GM21737 (cell line): ENCODE results near the gene NFATC2.

Experiments
- ATAC-seq: cut with Tn5 transposase; IDR thresholded peaks from one replicate; pipeline ENCODE4 v1.9.1; 2021; ENCODE audit warnings: mild to moderate bottlenecking, moderate library complexity; ENCODE audit not compliant: unreplicated experiment

The NFATC2 gene

GRCh38 chr20:51456511-51457509 is 85.7 kb downstream of the NFATC2 start:
- ATAC-seq, result no peak

GRCh38 chr20:51454250-51454865 is 88.2 kb downstream of the NFATC2 start:
- no peak for ATAC-seq

DNA sequence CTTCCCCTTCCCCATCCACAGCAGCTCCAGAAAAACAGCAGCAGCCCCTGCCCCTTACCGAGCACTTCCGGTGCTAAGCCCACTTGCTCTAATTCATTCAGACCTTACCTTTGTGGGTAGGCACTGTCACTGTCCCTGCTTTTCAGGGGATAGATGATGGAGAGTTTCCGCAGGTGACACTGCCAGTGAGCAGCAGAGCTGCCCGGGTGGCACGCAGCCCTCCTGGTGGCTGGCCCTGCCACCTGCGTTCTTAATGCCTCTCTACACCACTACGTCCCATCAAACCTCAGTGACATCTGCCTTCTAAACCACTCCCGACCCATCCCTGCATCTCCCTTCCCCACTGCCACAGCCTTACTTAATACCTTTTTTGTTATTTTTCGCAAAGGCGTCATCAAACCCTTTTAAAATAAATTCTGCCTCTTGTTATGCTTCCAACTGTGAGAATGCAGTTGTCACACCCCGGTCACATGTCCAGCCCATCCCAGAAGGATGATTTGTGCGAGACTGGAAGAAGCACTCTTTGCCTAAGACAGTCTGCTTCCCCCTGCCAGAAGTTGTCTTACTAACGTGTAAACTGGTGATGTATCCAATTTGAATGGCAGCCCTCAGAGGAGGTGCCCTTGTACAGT is 89.7 kb downstream of the NFATC2 start:
- ATAC-seq, result no peak

DNA sequence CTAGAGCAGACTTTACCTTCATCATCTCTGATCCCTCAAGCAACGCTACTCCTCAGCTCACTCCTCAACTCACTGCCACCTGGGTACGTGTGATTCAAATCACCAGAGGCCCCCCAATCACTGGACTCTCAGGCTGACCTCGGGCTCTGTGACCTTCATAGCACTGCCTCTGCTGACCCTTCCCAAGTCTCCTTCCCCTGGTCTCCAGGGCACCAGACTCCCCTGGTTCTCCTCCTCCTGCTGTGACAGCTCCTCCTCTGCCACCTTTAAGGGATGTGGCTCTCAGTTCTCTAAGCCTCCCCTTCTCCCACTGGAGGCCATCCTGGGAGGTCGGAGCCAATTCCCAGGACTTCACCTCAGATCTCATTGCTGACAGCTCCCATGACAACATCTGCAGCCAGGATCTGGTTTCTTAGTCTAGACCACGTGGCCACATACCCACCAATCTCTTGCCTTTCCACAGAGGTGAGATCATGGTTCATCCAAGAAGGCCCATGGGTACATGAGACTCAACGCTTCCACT is 90.4 kb downstream of the NFATC2 start:
- ATAC-seq, result no peak

- ATAC-seq, result no peak
Measured at GRCh38 chr20:51451484-51451883, 91.0 kb downstream of the NFATC2 start.

GRCh38 chr20:51450984-51451383 is 91.5 kb downstream of the NFATC2 start:
- no peak for ATAC-seq

- no peak for ATAC-seq
Measured at GRCh38 chr20:51450221-51450712, 92.3 kb downstream of the NFATC2 start.

- no peak for ATAC-seq
Measured at GRCh38 chr20:51449498-51450220, 92.9 kb downstream of the NFATC2 start.

DNA sequence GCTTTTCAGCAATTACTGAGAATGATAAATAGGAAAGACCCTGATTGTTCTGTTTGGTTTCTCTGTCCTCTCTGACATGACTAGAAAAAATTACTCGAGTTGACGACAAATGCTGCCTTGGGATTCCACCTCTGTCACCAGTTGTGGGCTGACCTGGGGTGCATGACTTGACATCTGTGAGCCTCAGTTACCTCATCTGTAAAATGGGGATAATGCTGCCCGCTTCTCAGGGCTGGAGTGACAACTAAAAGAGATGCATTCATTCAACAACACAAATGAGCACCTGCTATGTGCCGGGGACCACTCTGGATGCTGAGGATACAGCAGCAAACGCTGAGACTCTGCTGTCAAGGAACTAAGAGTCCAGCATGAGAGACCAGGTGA is 94.8 kb downstream of the NFATC2 start:
- no peak for ATAC-seq

DNA sequence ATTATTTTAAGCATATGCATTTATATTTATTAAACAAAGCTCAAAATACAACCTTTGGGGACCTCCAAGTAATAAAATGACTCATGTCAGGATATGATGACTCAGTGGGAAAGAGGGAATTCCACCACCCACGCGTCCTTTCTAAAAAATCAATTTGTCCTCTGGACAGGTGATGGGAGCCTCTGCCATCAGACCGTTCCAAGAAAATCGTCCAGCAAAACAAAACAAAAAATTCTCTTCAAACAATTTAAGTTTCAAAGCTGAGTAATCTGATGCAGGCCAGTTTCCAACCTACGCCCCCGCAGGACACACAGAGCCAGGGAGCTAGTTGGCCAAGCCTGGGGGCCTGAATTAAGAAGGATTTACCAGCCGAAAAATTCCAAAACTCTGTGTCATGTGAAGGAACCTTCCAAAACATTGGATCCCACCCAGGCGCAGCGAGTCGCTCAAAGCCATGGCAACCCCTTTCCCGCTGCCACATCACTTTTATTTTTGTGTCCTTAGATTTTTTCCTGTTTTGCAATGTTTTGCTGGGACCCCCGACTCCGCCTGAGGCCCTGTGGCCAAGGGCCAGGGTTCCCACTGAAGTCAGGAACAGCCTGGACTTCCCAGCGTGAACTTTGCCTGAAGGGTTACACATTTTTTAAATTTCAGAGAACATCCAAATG is 95.3 kb downstream of the NFATC2 start:
- no peak for ATAC-seq

GRCh38 chr20:51446656-51447055 is 95.9 kb downstream of the NFATC2 start:
- ATAC-seq, result no peak

DNA sequence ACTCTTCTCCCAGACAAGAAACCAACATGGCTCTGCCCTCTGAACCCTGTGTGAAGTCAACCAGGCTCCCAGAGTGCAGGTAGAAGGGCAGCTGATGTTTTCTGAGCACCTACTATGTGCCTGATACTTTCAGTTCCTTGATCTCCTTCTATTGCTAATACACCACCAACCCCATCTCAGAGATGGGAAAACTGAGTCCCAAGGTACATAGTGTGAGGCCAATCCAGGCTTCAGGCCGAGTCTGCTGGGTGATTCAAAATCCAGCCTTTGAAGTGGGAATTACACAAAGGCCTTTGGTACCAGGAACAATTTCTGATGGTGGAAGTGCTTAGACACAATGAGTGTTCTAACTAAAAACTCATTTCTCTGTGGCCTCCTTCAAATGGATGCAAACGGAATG is 96.3 kb downstream of the NFATC2 start:
- ATAC-seq, result no peak

DNA sequence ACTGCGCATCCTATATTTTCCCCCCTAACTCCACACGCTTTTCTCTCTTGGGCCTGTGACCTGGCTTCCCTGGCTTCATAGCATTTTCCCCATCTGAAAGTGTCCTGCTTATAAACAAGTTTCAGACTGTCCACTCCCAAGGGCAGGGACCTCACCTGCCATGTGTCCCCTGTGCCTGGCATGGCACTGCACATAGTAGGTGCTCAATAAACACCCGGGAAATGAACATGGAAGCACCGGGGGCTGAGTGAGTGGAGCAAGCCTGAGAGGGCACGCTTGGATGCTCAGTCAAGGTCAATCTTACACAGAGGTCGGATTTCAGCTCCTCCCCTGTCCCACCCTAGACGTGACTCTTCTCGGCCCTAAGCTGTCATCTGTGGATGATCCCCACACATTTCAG is 96.9 kb downstream of the NFATC2 start:
- ATAC-seq, result no peak

DNA sequence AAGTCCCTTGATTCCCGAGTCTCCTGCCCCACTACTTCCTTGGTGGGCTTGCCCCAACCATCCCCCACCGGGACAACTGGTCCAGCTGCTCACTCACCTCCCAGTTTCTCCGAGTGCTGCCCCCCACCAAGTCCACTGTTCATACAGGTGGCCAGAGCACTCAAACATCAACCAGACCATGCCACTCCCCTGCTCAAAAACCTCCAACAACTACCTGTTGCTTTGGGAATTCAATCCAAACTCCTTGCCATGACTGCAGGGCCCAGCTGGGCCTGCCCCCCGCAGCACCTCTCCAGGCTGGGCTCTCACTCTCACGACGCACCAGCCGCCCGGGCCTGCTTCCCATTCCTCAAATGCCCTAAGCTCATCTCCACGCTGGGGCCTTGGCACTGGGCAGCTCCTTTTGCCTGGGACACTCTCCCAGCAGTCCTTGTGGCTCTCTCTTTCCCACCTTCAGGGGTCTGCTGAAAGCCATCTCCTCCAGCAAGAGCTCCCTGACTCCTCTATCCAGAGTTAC is 97.5 kb downstream of the NFATC2 start:
- no peak for ATAC-seq

DNA sequence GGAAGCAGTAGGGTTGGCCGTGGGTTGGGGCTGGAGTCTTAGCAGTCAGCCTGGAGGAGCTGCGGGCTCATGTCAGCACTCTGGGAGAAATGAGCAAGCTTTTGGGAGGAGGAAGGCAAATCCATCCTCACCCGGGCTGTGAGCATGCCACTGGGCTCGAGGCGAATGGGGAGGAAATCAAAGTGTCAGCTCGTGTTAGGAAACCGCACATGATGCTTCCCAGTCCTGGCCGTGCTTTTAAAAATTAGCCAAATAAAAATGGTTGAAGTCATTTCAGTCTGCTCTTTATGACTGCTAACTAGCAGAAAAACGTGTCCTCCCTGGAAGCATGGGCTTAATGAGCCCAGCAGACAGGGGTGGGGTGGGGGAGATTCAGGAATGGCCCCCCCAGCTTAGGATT is 98.1 kb downstream of the NFATC2 start:
- no peak for ATAC-seq

DNA sequence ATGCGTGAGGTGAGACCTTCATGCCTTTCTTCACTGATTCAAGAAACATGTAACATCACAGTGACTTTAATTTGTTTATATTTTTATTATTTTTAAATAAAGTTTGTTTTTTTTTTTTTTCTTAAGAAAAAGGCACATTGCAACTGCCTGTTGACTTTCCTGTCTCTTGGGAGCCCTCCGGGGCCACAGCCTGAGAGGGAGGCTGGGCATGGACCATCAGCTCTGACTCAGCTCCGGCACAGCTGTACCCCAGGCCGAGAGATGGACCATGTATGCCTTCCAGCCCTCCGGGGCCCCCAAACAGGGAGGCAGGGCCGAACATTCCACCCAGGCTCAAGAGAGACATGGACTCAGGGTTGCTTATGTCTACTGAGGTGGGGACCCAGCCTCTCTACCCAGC is 99.9 kb downstream of the NFATC2 start:
- no peak for ATAC-seq

- no peak for ATAC-seq
Measured at GRCh38 chr20:51440589-51440988, 101.9 kb downstream of the NFATC2 start.

GRCh38 chr20:51439160-51439689 is 103.3 kb downstream of the NFATC2 start:
- no peak for ATAC-seq

DNA sequence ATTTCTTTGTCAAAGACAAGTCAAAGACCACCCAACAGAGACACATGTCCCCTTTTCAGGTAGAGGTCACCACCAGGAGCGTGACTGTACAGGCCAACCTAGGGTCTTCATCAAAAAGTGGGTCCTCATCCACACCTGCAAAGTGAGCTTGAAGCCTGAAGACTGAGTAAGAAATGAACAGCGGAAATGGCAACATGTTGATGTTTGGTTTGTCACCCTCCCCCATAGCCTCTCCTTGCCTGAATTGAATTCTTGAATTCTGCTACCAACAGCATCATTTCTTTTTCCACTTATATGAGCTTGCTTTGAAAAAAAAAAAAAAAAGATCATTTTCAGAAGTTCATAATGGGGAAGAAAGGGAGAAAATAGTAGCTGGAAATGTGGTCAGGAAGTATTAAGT is 104.4 kb downstream of the NFATC2 start:
- ATAC-seq, result no peak
